Astrocyte of the spinal cord (primary cell): ENCODE results near the gene RNF31.
A peak's percentile ranks its signal among the peaks of the same experiment; 100 is the strongest.

Experiments used
- DNase-seq: peaks from one replicate; pipeline ENCODE4 v3.0.0; 2011; ENCODE audit warnings: low read depth, low spot score
- H3K4me3 ChIP-seq: 2 replicates; pipeline ENCODE4 v1.5.1; 2011; ENCODE audit warnings: low read depth, mild to moderate bottlenecking, low read length, moderate library complexity
- in situ Hi-C: cut with HindIII; loops from 2 replicates; pipeline ENCODE4 v1.10.0; 2017; ENCODE audit warnings: low sequenced_read_pairs
- TF ChIP-seq, protein P1 (sequence below): IDR thresholded peaks from 2 replicates; pipeline ENCODE4 v1.5.1; 2012; ENCODE audit warnings: low read depth, mild to moderate bottlenecking, low read length, inconsistent platforms

RNF31 gene

DNA sequence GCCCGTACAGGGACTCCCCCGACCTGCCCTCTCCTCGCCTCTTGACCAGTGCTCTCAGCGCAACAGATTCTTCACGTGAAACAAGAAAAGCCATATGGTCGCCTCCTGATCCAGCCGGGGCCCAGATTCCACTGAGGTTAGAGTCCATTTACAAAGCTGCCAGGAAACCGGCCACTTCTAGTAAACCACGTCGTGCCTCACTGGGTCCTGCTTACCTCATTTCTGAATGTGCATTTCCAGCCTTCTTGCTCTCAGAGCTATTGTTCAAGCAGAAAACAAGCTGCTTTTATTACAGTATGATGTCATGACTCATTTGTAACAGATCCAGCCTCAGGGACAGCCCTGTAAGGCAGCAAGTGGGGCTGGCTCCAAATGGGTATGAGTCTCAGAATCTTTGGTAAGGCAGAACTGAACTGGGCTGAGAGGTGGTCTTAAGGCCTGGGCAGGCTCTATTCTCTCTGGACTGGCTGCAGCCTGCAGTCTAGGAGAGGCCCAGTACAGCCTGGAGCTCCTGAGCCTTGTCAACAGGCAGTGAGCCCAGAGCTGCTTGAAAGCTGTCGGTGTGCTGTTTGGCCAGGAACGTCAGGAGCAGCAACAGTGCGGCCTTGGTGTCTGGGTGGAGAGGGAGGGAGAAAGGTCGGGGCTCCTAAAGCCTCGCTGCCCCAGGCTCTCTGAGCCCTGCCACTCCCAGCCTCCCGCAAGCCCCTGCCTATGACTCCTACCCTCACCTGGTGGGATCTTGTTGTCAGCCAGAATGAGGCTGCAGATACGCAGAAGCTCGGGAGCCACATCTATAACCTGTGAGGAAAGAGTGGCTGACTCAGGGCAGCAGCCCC lies 32.9 kb downstream of the RNF31 start:
- in situ Hi-C loops = no loop called here
- H3K4me3 ChIP-seq = no peak overlapping the region
- DNase-seq = peak; percentile 90
- TF ChIP-seq, protein P1, sequence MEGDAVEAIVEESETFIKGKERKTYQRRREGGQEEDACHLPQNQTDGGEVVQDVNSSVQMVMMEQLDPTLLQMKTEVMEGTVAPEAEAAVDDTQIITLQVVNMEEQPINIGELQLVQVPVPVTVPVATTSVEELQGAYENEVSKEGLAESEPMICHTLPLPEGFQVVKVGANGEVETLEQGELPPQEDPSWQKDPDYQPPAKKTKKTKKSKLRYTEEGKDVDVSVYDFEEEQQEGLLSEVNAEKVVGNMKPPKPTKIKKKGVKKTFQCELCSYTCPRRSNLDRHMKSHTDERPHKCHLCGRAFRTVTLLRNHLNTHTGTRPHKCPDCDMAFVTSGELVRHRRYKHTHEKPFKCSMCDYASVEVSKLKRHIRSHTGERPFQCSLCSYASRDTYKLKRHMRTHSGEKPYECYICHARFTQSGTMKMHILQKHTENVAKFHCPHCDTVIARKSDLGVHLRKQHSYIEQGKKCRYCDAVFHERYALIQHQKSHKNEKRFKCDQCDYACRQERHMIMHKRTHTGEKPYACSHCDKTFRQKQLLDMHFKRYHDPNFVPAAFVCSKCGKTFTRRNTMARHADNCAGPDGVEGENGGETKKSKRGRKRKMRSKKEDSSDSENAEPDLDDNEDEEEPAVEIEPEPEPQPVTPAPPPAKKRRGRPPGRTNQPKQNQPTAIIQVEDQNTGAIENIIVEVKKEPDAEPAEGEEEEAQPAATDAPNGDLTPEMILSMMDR = no peak

DNA sequence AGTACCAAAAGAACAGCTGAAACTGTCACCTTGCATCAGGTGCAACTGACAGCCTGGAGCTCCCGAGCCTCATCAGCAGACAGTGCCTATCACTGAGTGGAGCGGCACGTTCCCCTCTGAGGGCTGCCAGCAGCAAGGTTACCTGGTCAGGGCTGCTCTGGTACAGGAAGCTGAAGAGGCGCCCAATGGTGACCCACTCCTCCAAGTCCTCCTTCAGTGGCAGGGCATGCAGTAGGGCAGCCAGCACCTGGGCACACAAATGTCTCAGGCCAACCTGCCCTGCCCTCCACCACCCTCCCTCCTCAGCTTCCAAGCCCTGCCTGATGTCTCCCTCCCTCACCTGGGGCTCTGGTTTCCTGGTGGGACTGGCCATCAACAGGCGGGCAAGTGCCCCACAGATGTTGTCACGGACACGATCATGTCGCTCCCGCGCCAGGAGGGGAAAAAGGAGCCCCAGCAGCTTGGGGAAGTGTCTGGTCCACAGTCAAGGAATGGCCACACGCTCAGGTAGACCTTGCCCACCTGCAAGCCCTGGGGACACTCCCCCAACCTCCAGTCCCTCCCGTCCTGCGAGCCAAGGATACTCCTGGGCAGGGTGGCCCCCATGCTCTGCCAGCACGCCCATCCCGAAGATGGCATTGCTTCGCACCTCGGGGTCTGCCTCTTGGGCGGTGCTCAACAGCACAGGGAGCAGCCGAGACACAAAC lies 34.2 kb downstream of the RNF31 start:
- in situ Hi-C loops = no loop called here
- H3K4me3 ChIP-seq = no peak overlapping the region
- DNase-seq = no peak
- TF ChIP-seq, protein P1 = no peak

DNA sequence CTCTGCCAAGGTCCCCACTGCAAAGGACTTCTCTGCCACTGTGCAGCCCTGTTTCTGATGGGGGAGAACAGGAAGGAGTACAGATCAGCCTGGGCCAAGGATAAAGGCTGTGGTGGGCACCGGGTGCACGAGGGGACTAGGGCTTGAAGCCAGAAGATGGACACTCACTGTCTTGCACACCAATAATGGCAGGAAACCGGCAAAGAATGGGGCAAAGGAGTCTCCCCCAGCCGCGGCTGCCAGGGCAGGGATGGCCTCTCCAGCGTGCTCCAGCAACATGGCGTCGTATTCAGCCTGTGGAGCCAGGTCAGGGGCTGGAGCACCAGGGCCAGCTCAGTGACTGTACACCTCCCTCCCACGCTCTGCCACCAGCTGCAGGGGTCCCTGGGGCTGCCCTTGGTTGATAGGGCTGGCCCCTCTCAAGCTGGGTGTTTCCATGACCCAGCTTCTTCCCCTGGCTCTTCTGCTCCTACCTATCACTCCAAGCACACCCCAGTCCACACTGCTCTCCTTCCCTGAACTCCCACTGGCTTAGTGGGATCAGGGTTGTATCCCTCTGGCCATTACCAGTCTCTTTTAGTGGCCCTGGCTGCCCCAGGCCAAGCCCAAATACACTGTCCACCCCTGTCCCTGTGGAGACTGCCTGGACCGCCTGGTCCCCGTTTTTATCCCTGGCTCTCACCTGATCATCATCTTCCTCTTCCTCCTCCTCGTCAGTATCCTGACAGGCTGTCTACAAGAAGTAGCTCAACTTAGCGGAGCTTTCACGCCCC lies 35.0 kb downstream of the RNF31 start:
- no peak overlapping the region for H3K4me3 ChIP-seq
- TF ChIP-seq, protein P1 = no peak
- in situ Hi-C loops = no loop called here
- no peak for DNase-seq

DNA sequence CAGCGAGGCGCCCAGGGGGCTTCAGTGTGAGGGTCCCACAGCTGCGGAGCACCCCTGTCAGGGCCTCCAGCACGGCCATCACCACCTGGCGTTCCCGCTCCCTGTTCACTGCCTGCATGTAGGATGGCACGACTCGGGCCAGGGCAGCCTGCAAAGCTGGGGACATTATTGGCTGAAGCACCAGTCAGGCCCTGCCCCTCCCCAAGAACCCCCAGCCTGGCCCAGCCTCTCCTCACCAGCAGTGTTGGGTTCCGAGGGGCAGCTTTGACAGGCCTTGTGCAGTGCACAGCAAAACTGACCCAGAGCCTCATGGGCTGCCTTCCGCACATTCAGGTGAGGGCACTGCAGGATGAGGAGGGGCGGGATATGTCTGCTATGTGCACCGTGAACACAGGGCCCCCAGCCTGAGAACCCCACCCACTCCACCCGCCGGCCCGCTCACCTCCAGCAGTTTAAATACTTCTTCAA lies 35.8 kb downstream of the RNF31 start:
- DNase-seq = no peak
- TF ChIP-seq, protein P1 = no peak
- no peak overlapping the region for H3K4me3 ChIP-seq
- in situ Hi-C loops = no loop called here

DNA sequence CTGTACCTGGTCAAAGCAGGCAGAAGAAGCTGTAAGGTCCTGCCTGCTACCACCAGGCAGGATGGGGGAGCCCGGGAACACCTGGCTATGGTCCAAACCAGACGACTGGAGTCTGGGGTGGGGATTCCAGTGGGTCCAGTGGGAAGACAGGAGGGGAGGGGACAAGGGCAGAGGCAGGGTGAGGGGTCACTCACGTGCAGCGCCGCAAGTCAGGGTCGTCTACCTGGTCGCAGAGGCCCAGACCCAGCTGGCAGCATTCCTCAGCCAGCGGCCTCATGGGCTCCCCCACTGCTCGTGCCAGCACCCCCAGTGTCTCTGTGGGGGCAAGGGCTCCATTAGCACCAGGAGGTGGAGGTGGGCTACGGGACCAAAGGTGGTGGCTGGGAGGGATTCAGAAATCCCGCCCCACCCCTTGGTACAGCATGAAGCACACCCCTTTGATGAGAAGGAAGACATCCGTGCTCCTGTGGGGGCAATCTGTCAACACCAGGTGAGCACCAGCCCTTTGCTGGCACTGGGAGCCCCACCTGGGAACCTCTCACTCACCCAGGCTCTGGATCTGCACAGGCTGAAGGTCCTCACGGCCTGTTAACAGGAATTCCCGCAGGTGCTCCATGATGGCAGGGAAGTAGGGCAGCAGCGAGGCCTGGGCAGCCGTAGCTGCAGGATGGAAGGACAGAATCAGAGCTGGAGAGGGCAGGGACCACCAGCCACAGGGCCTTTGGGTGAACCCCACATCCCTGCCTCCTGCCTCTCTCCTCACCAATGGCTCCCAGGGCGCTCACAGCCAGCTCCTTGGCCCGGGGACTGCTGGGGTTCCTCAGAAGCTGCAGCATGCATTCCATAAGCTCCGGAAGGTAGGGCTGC lies 37.0 kb downstream of the RNF31 start:
- no peak for DNase-seq
- TF ChIP-seq, protein P1 = no peak
- in situ Hi-C loops = no loop called here
- H3K4me3 ChIP-seq = no peak overlapping the region

DNA sequence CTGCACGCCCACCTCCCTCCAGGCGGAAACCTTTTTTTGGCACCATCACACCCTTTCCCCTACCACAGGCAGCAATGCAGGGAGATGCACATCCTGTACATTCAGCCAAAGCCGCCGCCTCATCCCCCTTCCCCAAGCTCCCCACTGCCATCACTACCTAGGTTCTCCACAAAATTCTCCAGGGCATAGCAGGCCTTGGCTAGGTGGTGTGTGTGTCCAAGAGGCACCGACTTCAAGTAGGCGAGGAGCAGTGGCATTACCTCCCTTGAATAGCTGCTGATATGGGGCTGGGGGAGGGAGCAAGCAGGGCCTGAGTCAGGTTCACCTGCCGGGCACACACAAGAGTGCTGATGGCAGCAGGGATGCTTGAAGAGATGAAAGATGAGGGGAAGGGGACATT lies 37.7 kb downstream of the RNF31 start:
- no peak for DNase-seq
- no peak overlapping the region for H3K4me3 ChIP-seq
- in situ Hi-C loops = no loop called here
- TF ChIP-seq, protein P1 = no peak
